ENCODE data around the gene RASA3. TPM values are rescaled to one million over a fixed set of nuclear protein-coding genes. Genes with fewer than 3 reads are reported as not detected.
A peak's percentile ranks its signal among the peaks of the same experiment; 100 is the strongest.

The RASA3 gene
- total RNA-seq, 1 donor from 2014 or later = 17.3 TPM

DNA sequence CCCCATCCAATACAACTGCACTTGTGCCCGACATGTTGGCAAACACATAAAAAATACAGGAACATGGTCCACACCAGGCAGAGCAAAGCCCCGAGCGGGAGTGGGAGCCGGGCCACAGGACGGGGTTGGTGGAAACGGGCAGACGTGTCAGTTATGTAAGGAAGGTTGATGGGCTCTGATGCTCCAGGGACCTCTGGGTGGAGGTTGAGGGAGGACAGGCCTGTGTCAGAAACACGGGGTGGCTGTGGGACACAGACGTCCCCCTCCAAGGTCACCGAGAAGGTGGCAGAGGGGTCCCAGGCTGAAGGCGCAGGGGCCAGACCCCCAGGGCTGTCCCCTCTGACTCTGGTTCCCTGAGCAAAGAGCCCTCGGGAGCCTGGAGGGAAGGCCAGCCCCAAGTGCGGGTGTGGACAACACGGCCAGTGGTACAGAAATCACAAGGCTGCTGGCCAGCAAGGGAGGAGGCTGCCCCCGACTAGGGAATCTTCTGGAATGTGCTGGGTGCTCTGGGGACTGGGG is 127.2 kb downstream of the RASA3 start:
- no peak overlapping the region for H3K4me3 ChIP-seq
- H3K9me3 ChIP-seq = no peaks in the 10 kb centered on the region
- H3K36me3 ChIP-seq = peaks cover 14% of the 10 kb centered on the region
- ATAC-seq (peak; percentile 8), DNase-seq (no peak)
- intact Hi-C loops (cut with DNase I) = no loop called here
- TF ChIP-seq, protein P1, sequence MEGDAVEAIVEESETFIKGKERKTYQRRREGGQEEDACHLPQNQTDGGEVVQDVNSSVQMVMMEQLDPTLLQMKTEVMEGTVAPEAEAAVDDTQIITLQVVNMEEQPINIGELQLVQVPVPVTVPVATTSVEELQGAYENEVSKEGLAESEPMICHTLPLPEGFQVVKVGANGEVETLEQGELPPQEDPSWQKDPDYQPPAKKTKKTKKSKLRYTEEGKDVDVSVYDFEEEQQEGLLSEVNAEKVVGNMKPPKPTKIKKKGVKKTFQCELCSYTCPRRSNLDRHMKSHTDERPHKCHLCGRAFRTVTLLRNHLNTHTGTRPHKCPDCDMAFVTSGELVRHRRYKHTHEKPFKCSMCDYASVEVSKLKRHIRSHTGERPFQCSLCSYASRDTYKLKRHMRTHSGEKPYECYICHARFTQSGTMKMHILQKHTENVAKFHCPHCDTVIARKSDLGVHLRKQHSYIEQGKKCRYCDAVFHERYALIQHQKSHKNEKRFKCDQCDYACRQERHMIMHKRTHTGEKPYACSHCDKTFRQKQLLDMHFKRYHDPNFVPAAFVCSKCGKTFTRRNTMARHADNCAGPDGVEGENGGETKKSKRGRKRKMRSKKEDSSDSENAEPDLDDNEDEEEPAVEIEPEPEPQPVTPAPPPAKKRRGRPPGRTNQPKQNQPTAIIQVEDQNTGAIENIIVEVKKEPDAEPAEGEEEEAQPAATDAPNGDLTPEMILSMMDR (IDR thresholded peaks at IDR 0.05) = no peak
- no peaks in the 10 kb centered on the region for H3K4me1 ChIP-seq
- H3K27me3 ChIP-seq = no peaks in the 10 kb centered on the region
- H3K27ac ChIP-seq = no peak overlapping the region

DNA sequence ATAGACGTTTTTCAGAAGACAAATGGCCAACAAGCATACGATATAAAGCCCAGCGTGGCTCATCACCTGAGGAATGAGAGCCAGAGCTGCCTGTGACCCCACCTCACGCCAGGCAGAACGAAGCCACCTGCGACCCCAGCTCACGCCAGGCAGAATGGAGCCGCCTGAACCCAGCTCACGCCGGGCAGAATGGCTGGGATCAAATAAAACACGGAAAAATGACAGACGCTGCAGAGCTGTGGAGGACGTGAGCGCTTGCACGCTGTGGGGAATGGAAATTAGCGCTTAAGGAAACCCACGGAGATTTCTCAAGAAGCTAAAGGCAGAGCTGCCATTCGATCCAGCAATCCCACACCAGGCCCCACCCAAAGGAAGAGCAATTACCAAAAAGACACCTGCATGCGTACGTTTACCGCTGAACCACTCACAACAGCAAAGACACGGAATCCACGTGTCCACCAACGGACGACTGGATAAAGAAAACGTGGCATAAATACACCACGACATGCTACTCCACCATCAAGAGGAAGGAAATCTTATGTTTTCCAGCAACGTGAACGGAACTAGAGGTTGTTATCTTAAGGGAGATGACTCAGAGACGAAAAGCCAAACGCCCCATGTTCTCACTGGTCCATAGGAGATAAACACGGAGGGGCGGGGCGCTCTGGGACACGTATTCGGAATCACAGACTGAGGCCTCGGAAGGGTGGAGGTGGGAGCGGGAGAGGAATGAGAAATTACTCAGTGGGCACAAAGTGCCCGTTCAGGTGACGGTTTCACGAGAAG is 127.8 kb downstream of the RASA3 start:
- Histone ChIP-seq H3K4me3 (no peak overlapping the region), H3K4me1 (no peaks in the 10 kb centered on the region), H3K27ac (no peak overlapping the region), H3K9me3 (no peaks in the 10 kb centered on the region), H3K27me3 (no peaks in the 10 kb centered on the region), H3K36me3 (peaks cover 8% of the 10 kb centered on the region)
- TF ChIP-seq, protein P1 (IDR thresholded peaks at IDR 0.05) = no peak
- intact Hi-C loops (cut with DNase I) = no loop called here
- peak; percentile 4 for ATAC-seq
- DNase-seq = no peak

DNA sequence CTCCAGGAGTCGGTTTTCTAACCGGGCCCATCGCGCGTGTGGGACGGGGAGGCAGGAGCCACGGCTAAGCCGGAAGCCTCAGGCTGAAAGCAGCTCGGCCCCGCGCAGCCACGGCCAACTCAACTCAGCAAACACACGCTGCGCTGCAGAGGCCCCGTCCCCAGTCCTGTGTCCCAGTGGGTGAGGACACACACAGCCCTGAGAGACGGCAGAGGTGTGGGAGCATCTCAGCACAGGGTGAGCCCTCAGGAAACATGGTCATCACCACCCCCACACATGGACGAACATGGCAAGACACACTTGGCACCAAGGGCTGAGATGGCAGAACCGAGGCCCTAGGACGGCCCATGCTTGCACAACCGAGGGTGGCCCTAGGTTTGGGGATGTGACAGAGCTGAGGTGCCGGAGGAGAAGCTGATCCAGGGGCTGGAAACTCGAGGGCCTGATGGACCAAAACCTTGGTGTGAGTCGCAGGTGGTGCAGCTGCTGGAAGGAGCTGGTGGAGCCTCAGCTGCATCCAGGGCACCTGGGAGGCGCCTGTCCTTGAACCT is 129.6 kb downstream of the RASA3 start:
- no peaks in the 10 kb centered on the region for H3K9me3 ChIP-seq
- H3K4me1 ChIP-seq = no peaks in the 10 kb centered on the region
- no peak overlapping the region for H3K4me3 ChIP-seq
- ATAC-seq = no peak
- no peak for DNase-seq
- no peaks in the 10 kb centered on the region for H3K27me3 ChIP-seq
- intact Hi-C loops (cut with DNase I) = no loop called here
- no peak overlapping the region for H3K27ac ChIP-seq
- H3K36me3 ChIP-seq = no peaks in the 10 kb centered on the region
- TF ChIP-seq, protein P1 (IDR thresholded peaks at IDR 0.05) = no peak

DNA sequence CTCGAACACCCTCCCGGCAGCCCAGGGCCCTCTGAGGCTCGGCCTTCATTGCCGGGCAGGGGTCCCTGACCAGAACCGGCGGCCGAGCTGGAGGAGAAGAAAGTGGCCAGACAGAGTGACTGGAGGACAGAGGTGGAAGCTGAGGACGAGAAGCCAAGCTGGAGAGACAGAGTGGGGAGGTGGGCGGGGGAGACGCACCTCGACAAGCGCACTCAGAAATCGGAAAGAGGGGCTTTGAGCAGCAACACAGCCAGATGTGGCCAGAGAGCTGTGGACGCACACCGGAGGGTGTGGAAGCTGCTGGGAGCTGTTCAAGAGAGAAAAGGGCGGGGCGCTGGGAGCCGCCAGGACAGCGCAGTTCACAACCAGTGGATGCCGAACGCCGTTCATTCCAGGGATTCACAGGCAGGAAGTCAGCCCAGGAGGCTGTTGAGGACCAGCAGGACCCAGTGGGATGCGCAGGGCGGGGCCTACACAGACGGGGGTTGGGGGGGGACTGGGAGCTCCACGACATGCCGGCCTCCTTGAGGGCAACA is 130.3 kb downstream of the RASA3 start:
- DNase-seq (no peak), ATAC-seq (no peak)
- no peaks in the 10 kb centered on the region for H3K9me3 ChIP-seq
- H3K27ac ChIP-seq = no peak overlapping the region
- intact Hi-C loops (cut with DNase I) = no loop called here
- no peaks in the 10 kb centered on the region for H3K36me3 ChIP-seq
- TF ChIP-seq, protein P1 (IDR thresholded peaks at IDR 0.05) = no peak
- no peak overlapping the region for H3K4me3 ChIP-seq
- H3K4me1 ChIP-seq = no peaks in the 10 kb centered on the region
- no peaks in the 10 kb centered on the region for H3K27me3 ChIP-seq

DNA sequence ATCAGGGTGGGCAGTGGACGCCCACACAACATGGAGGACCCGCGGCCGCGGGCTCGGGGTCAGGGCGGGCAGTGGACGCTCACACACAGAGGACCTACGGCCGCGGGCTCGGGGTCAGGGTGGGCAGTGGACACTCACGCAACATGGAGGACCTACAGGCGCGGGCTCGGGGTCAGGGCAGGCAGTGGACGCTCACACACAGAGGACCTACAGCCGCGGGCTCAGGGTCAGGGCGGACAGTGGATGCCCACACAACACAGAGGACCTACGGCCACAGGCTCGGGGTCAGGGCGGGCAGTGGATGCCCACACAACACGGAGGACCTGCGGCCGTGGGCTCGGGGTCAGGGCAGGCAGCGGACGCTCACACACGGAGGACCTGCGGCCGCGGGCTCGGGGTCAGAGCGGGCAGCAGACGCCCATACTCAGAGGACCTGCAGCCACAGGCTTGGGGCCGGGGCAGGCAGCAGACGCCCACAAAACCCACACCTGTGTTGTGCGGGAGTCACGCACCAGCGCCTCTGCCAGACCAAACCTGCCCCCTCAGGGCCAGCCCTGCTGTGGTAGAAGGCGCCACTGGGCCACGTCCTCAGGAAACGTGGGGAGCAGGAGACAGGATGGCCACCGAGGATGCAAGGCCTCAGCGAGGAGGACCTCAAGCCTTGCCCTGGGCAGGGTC is 131.0 kb downstream of the RASA3 start:
- ATAC-seq = peak; percentile 40
- no peaks in the 10 kb centered on the region for H3K9me3 ChIP-seq
- DNase-seq = no peak
- no peak overlapping the region for H3K27ac ChIP-seq
- no peak overlapping the region for H3K4me3 ChIP-seq
- no peaks in the 10 kb centered on the region for H3K4me1 ChIP-seq
- H3K36me3 ChIP-seq = peaks cover under 1% of the 10 kb centered on the region
- TF ChIP-seq, protein P1 (IDR thresholded peaks at IDR 0.05) = no peak
- intact Hi-C loops (cut with DNase I) = no loop called here
- no peaks in the 10 kb centered on the region for H3K27me3 ChIP-seq

Data from upper lobe of right lung (tissue), 1 donor.